DOHH2 (cell line): ENCODE results near the gene NEURL1.

ENCODE experiments used
- H3F3A ChIP-seq: fragments of 200-600 bp; sonication (generic), shearing (Covaris generic); 2 replicates; pipeline ENCODE4 v1.6.0; 2016; ENCODE audit warnings: antibody characterized with exemption, mild to moderate bottlenecking; ENCODE audit not compliant: control insufficient read depth, insufficient read depth
- H3K27ac ChIP-seq: fragments of 200-600 bp; sonication (generic); 2 replicates; pipeline ENCODE4 v1.5.1; 2014; ENCODE audit warnings: low read depth, mild to moderate bottlenecking, low read length, moderate library complexity
- H3K27me3 ChIP-seq: fragments of 200-600 bp; sonication (generic); 2 replicates; pipeline ENCODE4 v1.6.1; 2014; ENCODE audit warnings: mild to moderate bottlenecking, low read length, mixed read lengths; ENCODE audit not compliant: control insufficient read depth
- H3K36me3 ChIP-seq: fragments of 200-600 bp; sonication (generic); 2 replicates; pipeline ENCODE4 v1.6.1; 2014; ENCODE audit warnings: mild to moderate bottlenecking, low read length, moderate library complexity, mixed read lengths; ENCODE audit not compliant: control insufficient read depth
- H3K4me1 ChIP-seq: fragments of 200-600 bp; sonication (generic); 2 replicates; pipeline ENCODE4 v1.6.1; 2014; ENCODE audit warnings: mild to moderate bottlenecking, low read length, mixed read lengths; ENCODE audit not compliant: control insufficient read depth
- H3K4me2 ChIP-seq: fragments of 200-600 bp; sonication (generic); 2 replicates; pipeline ENCODE4 v1.6.0; 2014; ENCODE audit warnings: mild to moderate bottlenecking, low read length, moderate library complexity
- H3K4me3 ChIP-seq: fragments of 200-600 bp; sonication (generic); 2 replicates; pipeline ENCODE4 v1.5.1; 2014; ENCODE audit warnings: mild to moderate bottlenecking, low read length, mixed read lengths
- H3K79me2 ChIP-seq: fragments of 200-600 bp; sonication (generic); 2 replicates; pipeline ENCODE4 v1.6.1; 2014; ENCODE audit warnings: mild to moderate bottlenecking, low read length, mixed read lengths; ENCODE audit not compliant: control insufficient read depth
- H3K9me2 ChIP-seq: fragments of 200-600 bp; sonication (generic); replicated peaks from 2 replicates; pipeline ENCODE4 v1.6.1; 2014; ENCODE audit warnings: mild to moderate bottlenecking, low read length, mixed read lengths; ENCODE audit not compliant: control insufficient read depth
- H3K9me3 ChIP-seq: fragments of 200-600 bp; sonication (generic); 2 replicates; pipeline ENCODE4 v1.6.1; 2014; ENCODE audit warnings: antibody characterized with exemption, low read length, mixed read lengths; ENCODE audit not compliant: control insufficient read depth, insufficient read depth
- H4K20me1 ChIP-seq: fragments of 200-600 bp; sonication (generic); 2 replicates; pipeline ENCODE4 v1.6.0; 2014; ENCODE audit warnings: low read depth, mild to moderate bottlenecking, antibody characterized with exemption, low read length, moderate library complexity; ENCODE audit not compliant: control insufficient read depth, insufficient read depth
- CTCF ChIP-seq: fragments of 200-600 bp; sonication (generic); IDR thresholded peaks from one replicate; pipeline ENCODE4 v1.5.1; 2014; ENCODE audit warnings: antibody characterized with exemption, mild to moderate bottlenecking, low read depth, low read length; ENCODE audit not compliant: poor library complexity, severe bottlenecking
- EZH2phosphoT487 ChIP-seq: fragments of 200-600 bp; sonication (generic); IDR thresholded peaks from 2 replicates; pipeline ENCODE4 v1.6.1; 2017; ENCODE audit warnings: borderline replicate concordance, mild to moderate bottlenecking, antibody characterized with exemption, low read length, moderate library complexity, mixed read lengths

Gene NEURL1

DNA sequence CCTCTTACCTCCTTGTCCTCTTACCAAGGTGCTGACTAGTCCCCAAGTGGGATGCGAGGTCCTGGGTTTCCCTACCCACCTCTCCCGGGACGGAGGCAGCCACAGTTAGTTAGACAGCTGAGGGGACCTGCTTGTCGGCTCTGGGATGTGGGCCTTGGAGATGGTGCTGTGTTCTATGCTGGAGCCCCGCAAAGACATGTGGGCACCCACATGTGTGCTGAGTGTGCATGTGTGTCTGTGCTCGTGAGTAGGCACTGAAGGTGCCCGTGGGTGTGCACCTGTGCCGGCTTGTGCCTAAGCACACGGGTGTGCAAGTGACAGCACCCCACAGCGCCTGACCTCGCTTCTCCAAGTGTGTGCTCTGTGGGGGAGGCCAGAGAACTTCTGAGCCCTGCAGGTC is 62.2 kb downstream of the NEURL1 start:
- H3K4me3 ChIP-seq = peak overlapping the region; percentile 40; the same call in 1 of the 2 replicates
- no peak for TF ChIP-seq CTCF
- no peak for TF ChIP-seq EZH2phosphoT487
- no peaks in the 10 kb centered on the region for H3K9me3 ChIP-seq

DNA sequence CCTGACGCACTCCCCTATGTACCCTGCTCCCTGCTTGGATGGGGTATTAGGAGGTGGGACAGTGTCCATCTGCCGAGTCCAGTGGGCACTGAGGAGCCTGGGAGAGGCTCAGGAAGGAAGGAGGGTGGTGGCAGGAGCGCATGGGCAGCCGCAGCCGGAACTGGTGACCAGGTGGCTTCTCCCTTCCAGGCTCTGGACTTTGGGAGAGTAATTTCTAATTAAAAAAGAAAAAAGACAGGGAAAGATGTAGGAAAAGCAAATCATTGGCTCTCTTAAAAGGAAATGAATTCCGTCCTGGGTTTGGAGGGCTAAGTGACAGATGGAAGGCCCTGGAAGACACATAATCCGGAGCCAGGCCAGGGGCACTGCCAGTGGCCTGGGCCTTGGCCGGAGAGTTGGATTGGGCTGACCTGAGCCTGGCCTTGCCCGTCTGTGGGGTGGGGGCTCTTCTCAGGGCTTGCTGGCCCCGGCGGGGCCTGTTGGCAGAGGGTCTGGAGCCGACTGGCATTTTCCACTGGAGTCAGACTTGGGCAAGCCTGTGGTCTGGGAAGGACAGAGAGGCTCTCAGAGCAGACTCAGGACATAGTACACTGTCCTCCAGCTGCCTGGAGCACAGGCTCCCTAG is 63.0 kb downstream of the NEURL1 start:
- no peak overlapping the region for H3K4me3 ChIP-seq
- no peak overlapping the region for H3K4me2 ChIP-seq
- H3F3A ChIP-seq = no peaks in the 10 kb centered on the region
- TF ChIP-seq EZH2phosphoT487 = no peak
- TF ChIP-seq CTCF = no peak
- peaks cover 36% of the 10 kb centered on the region for H3K27me3 ChIP-seq
- H3K79me2 ChIP-seq = no peaks in the 10 kb centered on the region
- H3K9me2 ChIP-seq = no peaks in the 10 kb centered on the region
- H3K9me3 ChIP-seq = no peaks in the 10 kb centered on the region
- no peaks in the 10 kb centered on the region for H4K20me1 ChIP-seq
- no peak overlapping the region for H3K27ac ChIP-seq
- no peaks in the 10 kb centered on the region for H3K36me3 ChIP-seq
- H3K4me1 ChIP-seq = peaks cover 18% of the 10 kb centered on the region

More for the DNA sequence above, 62.2 kb downstream of the NEURL1 start:
- Histone ChIP-seq H3F3A (no peaks in the 10 kb centered on the region), H4K20me1 (no peaks in the 10 kb centered on the region), H3K27ac (no peak overlapping the region), H3K27me3 (peaks cover 36% of the 10 kb centered on the region), H3K79me2 (no peaks in the 10 kb centered on the region), H3K4me1 (peaks cover 18% of the 10 kb centered on the region), H3K4me2 (peak overlapping the region; percentile 56), H3K9me2 (no peaks in the 10 kb centered on the region), H3K36me3 (no peaks in the 10 kb centered on the region)

- H3F3A ChIP-seq = no peaks in the 10 kb centered on the region
These were observed 64.0 kb downstream of the NEURL1 start for GRCh38 chr10:103557455-103557854.

More at GRCh38 chr10:103557455-103557854, 64.0 kb downstream of the NEURL1 start:
- H3K4me1 ChIP-seq = peaks cover 18% of the 10 kb centered on the region
- no peaks in the 10 kb centered on the region for H4K20me1 ChIP-seq
- H3K79me2 ChIP-seq = no peaks in the 10 kb centered on the region
- H3K27ac ChIP-seq = no peak overlapping the region
- no peaks in the 10 kb centered on the region for H3K36me3 ChIP-seq
- no peak overlapping the region for H3K4me3 ChIP-seq
- H3K27me3 ChIP-seq = peaks cover 36% of the 10 kb centered on the region
- no peaks in the 10 kb centered on the region for H3K9me2 ChIP-seq
- TF ChIP-seq CTCF (no peak), EZH2phosphoT487 (no peak)
- H3K9me3 ChIP-seq = no peaks in the 10 kb centered on the region
- no peak overlapping the region for H3K4me2 ChIP-seq
